B cell (primary cell): ENCODE results near the gene TLR2. TPM values are rescaled to one million over a fixed set of nuclear protein-coding genes. Genes with fewer than 3 reads are reported as not detected.

Experiments
- ATAC-seq: fragments of 200-7000 bp; cut with Tn5 transposase; one replicate; pipeline ENCODE4 v1.10.0; 2021; ENCODE audit warnings: low read depth, mild to moderate bottlenecking, moderate number of reproducible peaks, moderate library complexity
- CTCF ChIA-PET: fragments of 350-600 bp; sonication (Branson Sonifier 250); formaldehyde crosslinking; loops from one replicate; lab custom pipeline; 2021; ENCODE audit warnings: antibody characterized with exemption, inconsistent platforms; lab: Charles Lee
- POLR2A ChIA-PET: fragments of 350-600 bp; sonication (Branson Sonifier 250); formaldehyde crosslinking; loops from one replicate; lab custom pipeline; 2021; ENCODE audit warnings: antibody characterized with exemption; lab: Charles Lee
- DNase-seq: peaks from one replicate; pipeline ENCODE4 v3.0.0; 2013
- H2AFZ ChIP-seq: 2 replicates; pipeline ENCODE4 v1.6.1; 2012; ENCODE audit warnings: mild to moderate bottlenecking, low read depth, low read length; ENCODE audit not compliant: insufficient read depth, poor library complexity, severe bottlenecking
- H3K27ac ChIP-seq, 2 donors: 1 replicate in 1 of 2; 2 replicates in 1 of 2; pipeline ENCODE4 v1.5.1; 2012 to 2013; ENCODE audit warnings: low read length in 2 of 2, mild to moderate bottlenecking in 2 of 2, moderate library complexity in 1 of 2
- H3K27me3 ChIP-seq, 4 experiments: fragments of 200-600 bp in 1 of 4; sonication (generic) in 1 of 4; replicated peaks in 1 of 4; 1 replicate in 2 of 4; 2 replicates in 2 of 4; pipeline versions ENCODE4 v1.6.1 to v1.7.0; 2013 to 2016; ENCODE audit warnings: low read length in 3 of 4, mild to moderate bottlenecking in 2 of 4, mixed read lengths in 1 of 4, moderate library complexity in 1 of 4; ENCODE audit not compliant: insufficient read depth in 4 of 4, control insufficient read depth in 3 of 4; ENCODE audit errors: control extremely low read depth in 1 of 4
- H3K36me3 ChIP-seq, 2 experiments: replicated peaks in 1 of 2; 1 replicate in 1 of 2; 2 replicates in 1 of 2; pipeline versions ENCODE4 v1.6.1 to v1.7.1; 2013; ENCODE audit warnings: low read length in 1 of 2; ENCODE audit not compliant: insufficient read depth in 2 of 2, control insufficient read depth in 1 of 2; ENCODE audit errors: control extremely low read depth in 1 of 2, extremely low read depth in 1 of 2
- H3K4me1 ChIP-seq, 2 donors: fragments of 200-600 bp in 1 of 2; sonication (generic) in 1 of 2; 1 replicate in 1 of 2; 2 replicates in 1 of 2; pipeline versions ENCODE4 v1.5.1 to v1.6.1; 2013 to 2017; ENCODE audit warnings: low read length in 2 of 2; ENCODE audit not compliant: control insufficient read depth in 2 of 2, insufficient read depth in 2 of 2
- H3K4me2 ChIP-seq: replicated peaks from 2 replicates; pipeline ENCODE3; 2012; ENCODE audit warnings: mild to moderate bottlenecking, low read depth, low read length; ENCODE audit not compliant: poor library complexity, severe bottlenecking
- H3K4me3 ChIP-seq, 5 experiments: fragments of 200-600 bp in 1 of 5; sonication (generic) in 1 of 5; 1 replicate in 3 of 5; 2 replicates in 2 of 5; pipeline versions ENCODE4 v1.5.1 to v1.7.0; 2011 to 2016; ENCODE audit warnings: low read length in 4 of 5, mild to moderate bottlenecking in 4 of 5, low read depth in 2 of 5, control low read depth in 1 of 5, moderate library complexity in 1 of 5; ENCODE audit not compliant: insufficient read depth in 1 of 5; ENCODE audit errors: control extremely low read depth in 1 of 5, extremely low read depth in 1 of 5
- H3K79me2 ChIP-seq: fragments of 200-600 bp; sonication (generic); one replicate; pipeline ENCODE4 v1.6.0; 2016; ENCODE audit warnings: low read length; ENCODE audit not compliant: control insufficient read depth, insufficient read depth
- H3K9ac ChIP-seq: fragments of 200-600 bp; sonication (generic); 2 replicates; pipeline ENCODE4 v1.6.1; 2017; ENCODE audit warnings: mild to moderate bottlenecking, low read length, moderate library complexity
- H3K9me3 ChIP-seq, 3 donors: one replicate each; pipeline versions ENCODE4 v1.6.1 to v1.7.1; 2013; ENCODE audit warnings: low read length in 2 of 3; ENCODE audit not compliant: control insufficient read depth in 2 of 3, insufficient read depth in 1 of 3; ENCODE audit errors: control extremely low read depth in 1 of 3
- H4K20me1 ChIP-seq: 2 replicates; pipeline ENCODE4 v1.6.0; 2012; ENCODE audit warnings: mild to moderate bottlenecking, low read length; ENCODE audit not compliant: insufficient read depth, control insufficient read depth, poor library complexity, severe bottlenecking
- H3K27ac Mint-ChIP-seq: one replicate; pipeline ENCODE4 v1.8.0; 2021; ENCODE audit warnings: mixed read lengths
- H3K27me3 Mint-ChIP-seq: one replicate; pipeline ENCODE4 v1.8.0; 2021; ENCODE audit warnings: mixed read lengths
- H3K4me1 Mint-ChIP-seq: one replicate; pipeline ENCODE4 v1.8.0; 2021; ENCODE audit warnings: mixed read lengths
- H3K4me3 Mint-ChIP-seq: one replicate; pipeline ENCODE4 v1.8.0; 2021; ENCODE audit warnings: mixed read lengths
- H3K9me3 Mint-ChIP-seq: one replicate; pipeline ENCODE4 v1.8.0; 2022; ENCODE audit warnings: mixed read lengths; ENCODE audit not compliant: insufficient read depth
- EZH2 ChIP-seq: IDR thresholded peaks from 2 replicates; pipeline ENCODE4 v1.6.1; 2012; ENCODE audit warnings: borderline replicate concordance, low read depth, mild to moderate bottlenecking, moderate library complexity, low read length; ENCODE audit not compliant: insufficient read depth, poor library complexity, severe bottlenecking
- WGBS: methylation state at CpG from one replicate; pipeline ENCODE4 v1.1.5; 2013; ENCODE audit warnings: missing lambda C conversion rate; ENCODE audit not compliant: insufficient coverage; 5-methylcytosine and 5-hydroxymethylcytosine counted together
- intact Hi-C: fragments of 100-400 bp; cut with micrococcal nuclease; formaldehyde crosslinking; loops from one replicate; pipeline ENCODE4 v1.10.0; 2022
- polyA plus RNA-seq: library from polyadenylated mRNA; depleted of rRNA; stranded (reverse); fragments of >200 nt; gene quantifications from 2 replicates; pipeline ENCODE4 v1.2.3, GENCODE V29; 2012
- total RNA-seq, 2 donors: library from RNA; stranded (reverse); fragments of 120-200 nt in 1 of 2; gene quantifications; 1 replicate in 1 of 2; 2 replicates in 1 of 2; pipeline versions ENCODE4 v1.2.3 to v1.2.4, GENCODE V29; 2013 to 2022
- TF ChIP-seq, protein P1 (sequence below): fragments of 200-600 bp; IDR thresholded peaks from one replicate; pipeline ENCODE4 v1.8.0; 2022; ENCODE audit warnings: antibody characterized with exemption, mild to moderate bottlenecking

TLR2 gene
- total and polyA plus RNA-seq, 2 donors (not counting 1 experiment from before 2014, with no cell fraction given): 3.3 to 5.0 TPM

DNA sequence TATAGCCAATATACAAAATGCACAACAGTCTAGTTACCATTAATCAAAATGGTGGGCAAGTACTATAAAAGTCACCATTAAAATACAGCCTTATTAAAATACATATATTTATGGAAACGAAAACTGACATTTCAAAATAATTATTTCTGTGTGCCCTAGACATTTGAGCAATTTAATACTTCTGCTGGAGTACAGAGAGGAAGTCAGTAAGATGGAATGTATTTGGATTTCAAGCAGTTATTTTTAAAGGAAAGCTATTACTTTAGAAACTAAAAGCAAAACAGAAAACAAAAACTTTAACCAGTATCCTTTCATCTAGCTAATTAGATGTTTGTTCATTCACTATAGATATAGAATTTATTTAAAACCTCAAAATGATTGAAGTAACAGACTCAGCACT lies 37.8 kb upstream of the TLR2 start:
- H2AFZ ChIP-seq: no peak overlapping the region
- no peaks in the 10 kb centered on the region for H3K9me3 Mint-ChIP-seq
- no peak for TF ChIP-seq EZH2
- TF ChIP-seq, protein P1, sequence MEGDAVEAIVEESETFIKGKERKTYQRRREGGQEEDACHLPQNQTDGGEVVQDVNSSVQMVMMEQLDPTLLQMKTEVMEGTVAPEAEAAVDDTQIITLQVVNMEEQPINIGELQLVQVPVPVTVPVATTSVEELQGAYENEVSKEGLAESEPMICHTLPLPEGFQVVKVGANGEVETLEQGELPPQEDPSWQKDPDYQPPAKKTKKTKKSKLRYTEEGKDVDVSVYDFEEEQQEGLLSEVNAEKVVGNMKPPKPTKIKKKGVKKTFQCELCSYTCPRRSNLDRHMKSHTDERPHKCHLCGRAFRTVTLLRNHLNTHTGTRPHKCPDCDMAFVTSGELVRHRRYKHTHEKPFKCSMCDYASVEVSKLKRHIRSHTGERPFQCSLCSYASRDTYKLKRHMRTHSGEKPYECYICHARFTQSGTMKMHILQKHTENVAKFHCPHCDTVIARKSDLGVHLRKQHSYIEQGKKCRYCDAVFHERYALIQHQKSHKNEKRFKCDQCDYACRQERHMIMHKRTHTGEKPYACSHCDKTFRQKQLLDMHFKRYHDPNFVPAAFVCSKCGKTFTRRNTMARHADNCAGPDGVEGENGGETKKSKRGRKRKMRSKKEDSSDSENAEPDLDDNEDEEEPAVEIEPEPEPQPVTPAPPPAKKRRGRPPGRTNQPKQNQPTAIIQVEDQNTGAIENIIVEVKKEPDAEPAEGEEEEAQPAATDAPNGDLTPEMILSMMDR: no peak
- peaks cover 8% of the 10 kb centered on the region for H3K4me1 Mint-ChIP-seq
- H3K4me3 Mint-ChIP-seq: no peak overlapping the region
- WGBS: no CpG with 5 or more reads among the region's 1 CpG
- no peaks in the 10 kb centered on the region for H3K36me3 ChIP-seq
- H3K27ac ChIP-seq: no peak overlapping the region
- POLR2A ChIA-PET: no interaction called here
- no peaks in the 10 kb centered on the region for H4K20me1 ChIP-seq
- peaks cover 4% of the 10 kb centered on the region in 2 donors for H3K4me1 ChIP-seq
- intact Hi-C loops: loop anchor here (10.0 kb wide), 1 partner anchor 421 kb away; no protein-coding TSS in a partner anchor
- H3K27ac Mint-ChIP-seq: no peak overlapping the region
- no peak overlapping the region for H3K4me3 ChIP-seq
- H3K27me3 Mint-ChIP-seq: no peaks in the 10 kb centered on the region
- no peak overlapping the region for H3K9ac ChIP-seq
- H3K4me2 ChIP-seq: no peak overlapping the region
- no peaks in the 10 kb centered on the region for H3K79me2 ChIP-seq
- ATAC-seq (no peak), DNase-seq (no peak)
- CTCF ChIA-PET: interaction anchor here (0.5 kb wide), 1 partner anchor 10 kb away, joined by 3 read pairs; no protein-coding TSS in a partner anchor
- no peaks in the 10 kb centered on the region for H3K27me3 ChIP-seq
- H3K9me3 ChIP-seq: peaks cover 0 to 3% (median 0%) of the 10 kb centered on the region in 3 donors

DNA sequence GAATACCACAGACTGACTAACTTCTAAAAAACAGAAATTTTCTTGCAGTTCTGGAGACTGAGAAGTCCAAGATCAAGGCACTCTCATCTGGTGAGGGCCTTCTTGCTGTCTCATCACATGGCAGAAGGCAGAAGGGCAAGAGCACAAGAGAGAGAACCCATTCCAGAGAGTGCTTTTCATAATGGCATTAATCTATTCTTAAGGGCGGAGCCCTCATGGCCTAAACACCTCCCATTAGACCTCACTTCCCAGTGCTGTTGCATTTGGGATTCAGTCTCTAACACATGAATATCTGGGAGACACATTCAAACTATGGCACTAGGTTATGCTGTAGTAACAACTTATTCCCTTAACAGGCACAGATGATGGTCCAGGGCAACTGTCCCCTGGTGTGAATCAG lies 37.1 kb upstream of the TLR2 start:
- H3K9me3 ChIP-seq: peaks cover 0 to 3% (median 0%) of the 10 kb centered on the region in 3 donors
- no peak overlapping the region for H3K27ac Mint-ChIP-seq
- POLR2A ChIA-PET: no interaction called here
- CTCF ChIA-PET: interaction anchor here (1.1 to 1.4 kb wide), 3 partner anchors 504 to 562 kb away, joined by 3 to 5 read pairs (median 3); no protein-coding TSS in a partner anchor
- no peak overlapping the region for H3K4me3 Mint-ChIP-seq
- H3K36me3 ChIP-seq: no peaks in the 10 kb centered on the region
- H3K4me2 ChIP-seq: no peak overlapping the region
- ATAC-seq (no peak), DNase-seq (no peak)
- H3K27ac ChIP-seq: no peak overlapping the region
- H3K79me2 ChIP-seq: no peaks in the 10 kb centered on the region
- intact Hi-C loops: loop anchor here (10.0 kb wide), 1 partner anchor 422 kb away; no protein-coding TSS in a partner anchor
- no peaks in the 10 kb centered on the region for H3K27me3 Mint-ChIP-seq
- no peaks in the 10 kb centered on the region for H3K27me3 ChIP-seq
- no peak overlapping the region for H3K4me3 ChIP-seq
- H3K4me1 ChIP-seq: peaks cover 11% of the 10 kb centered on the region in 2 donors
- TF ChIP-seq, protein P1: no peak
- no peak for TF ChIP-seq EZH2
- H3K4me1 Mint-ChIP-seq: peaks cover 15% of the 10 kb centered on the region
- H2AFZ ChIP-seq: no peak overlapping the region
- no peaks in the 10 kb centered on the region for H4K20me1 ChIP-seq
- 100% methylated on average over 1 of the region's 1 CpG for WGBS
- H3K9me3 Mint-ChIP-seq: no peaks in the 10 kb centered on the region
- no peak overlapping the region for H3K9ac ChIP-seq
